C4-2B (cell line): ENCODE results near the gene INSYN1.

ENCODE experiments used
- H3K27ac ChIP-seq: fragments of 450-650 bp; 2 replicates; pipeline ENCODE4 v1.5.1; 2017
- CTCF ChIP-seq: fragments of 450-650 bp; conservative IDR thresholded peaks from 2 replicates; pipeline ENCODE4 v1.5.1; 2017; ENCODE audit warnings: mild to moderate bottlenecking
- ZFX ChIP-seq: fragments of 450-650 bp; IDR thresholded peaks from 2 replicates; pipeline ENCODE4 v1.6.1; 2017

Gene INSYN1

GRCh38 chr15:73687351-73687750, 65.8 kb downstream of the INSYN1 start:
- no peak overlapping the region for H3K27ac ChIP-seq
- TF ChIP-seq CTCF (no peak), ZFX (no peak)

- H3K27ac ChIP-seq, result no peak overlapping the region
- TF ChIP-seq CTCF (no peak), ZFX (no peak)
These were observed 66.3 kb downstream of the INSYN1 start for GRCh38 chr15:73686781-73687256.

- TF ChIP-seq CTCF (no peak), ZFX (no peak)
- no peak overlapping the region for H3K27ac ChIP-seq
These were observed 67.2 kb downstream of the INSYN1 start for GRCh38 chr15:73685981-73686380.
